H9 (cell line): Measurements from ENCODE around the gene LATS2. TPM values are rescaled to one million over a fixed set of nuclear protein-coding genes. Genes with fewer than 3 reads are reported as not detected.

ENCODE experiments used
- DNase-seq: peaks from one replicate; pipeline ENCODE4 v3.0.0-alpha.2; 2017
- H2AFZ ChIP-seq: one replicate; pipeline ENCODE4 v1.6.1; 2013; ENCODE audit warnings: mild to moderate bottlenecking, low read length, control low read depth, moderate library complexity
- H2AK5ac ChIP-seq: 2 replicates; pipeline ENCODE4 v1.6.1; 2013; ENCODE audit warnings: low read length, control low read depth, mixed read lengths; ENCODE audit not compliant: insufficient read length
- H2BK120ac ChIP-seq: one replicate; pipeline ENCODE4 v1.6.1; 2013; ENCODE audit warnings: low read depth, mild to moderate bottlenecking, low read length, control low read depth, inconsistent platforms; ENCODE audit not compliant: poor library complexity, severe bottlenecking
- H2BK12ac ChIP-seq: 2 replicates; pipeline ENCODE4 v1.6.1; 2013; ENCODE audit warnings: low read length, control low read depth, mixed read lengths, low read depth; ENCODE audit not compliant: insufficient read length
- H2BK15ac ChIP-seq: 2 replicates; pipeline ENCODE4 v1.6.1; 2013; ENCODE audit warnings: low read depth, low read length, control low read depth
- H2BK20ac ChIP-seq: one replicate; pipeline ENCODE4 v1.6.1; 2013; ENCODE audit warnings: low read depth, mild to moderate bottlenecking, low read length, control low read depth, inconsistent platforms; ENCODE audit not compliant: poor library complexity, severe bottlenecking
- H2BK5ac ChIP-seq: 2 replicates; pipeline ENCODE4 v1.6.1; 2013; ENCODE audit warnings: low read length, control low read depth, mixed read lengths; ENCODE audit not compliant: insufficient read length
- H3K14ac ChIP-seq: 2 replicates; pipeline ENCODE4 v1.6.1; 2013; ENCODE audit warnings: low read length, control low read depth; ENCODE audit not compliant: insufficient read depth
- H3K18ac ChIP-seq: 2 replicates; pipeline ENCODE4 v1.6.1; 2013; ENCODE audit warnings: low read depth, mild to moderate bottlenecking, mixed read lengths, low read length, control low read depth; ENCODE audit not compliant: insufficient read length
- H3K23ac ChIP-seq: 2 replicates; pipeline ENCODE4 v1.6.1; 2013; ENCODE audit warnings: low read length, control low read depth, mixed read lengths, low read depth; ENCODE audit not compliant: insufficient read length
- H3K23me2 ChIP-seq: 2 replicates; pipeline ENCODE4 v1.6.1; 2013; ENCODE audit warnings: low read depth, mild to moderate bottlenecking, mixed read lengths, low read length, control low read depth; ENCODE audit not compliant: insufficient read length, poor library complexity, severe bottlenecking
- H3K27ac ChIP-seq: 2 replicates; pipeline ENCODE4 v1.5.1; 2013; ENCODE audit warnings: low read length, control low read depth, mixed read lengths, low read depth; ENCODE audit not compliant: insufficient read length
- H3K27me3 ChIP-seq: 2 replicates; pipeline ENCODE4 v1.6.1; 2013; ENCODE audit warnings: low read length, control low read depth, inconsistent platforms; ENCODE audit not compliant: insufficient read depth
- H3K4ac ChIP-seq: 2 replicates; pipeline ENCODE4 v1.6.1; 2013; ENCODE audit warnings: low read depth, mild to moderate bottlenecking, control low read depth, inconsistent platforms, low read length, moderate library complexity
- H3K4me1 ChIP-seq: 2 replicates; pipeline ENCODE4 v1.6.1; 2013; ENCODE audit warnings: low read length, control low read depth, inconsistent platforms; ENCODE audit not compliant: insufficient read depth
- H3K4me2 ChIP-seq: 2 replicates; pipeline ENCODE4 v1.6.1; 2013; ENCODE audit warnings: low read length, control low read depth, mixed read lengths; ENCODE audit not compliant: insufficient read length, insufficient read depth
- H3K56ac ChIP-seq: 2 replicates; pipeline ENCODE4 v1.6.1; 2013; ENCODE audit warnings: low read depth, mild to moderate bottlenecking, mixed read lengths, low read length, control low read depth; ENCODE audit not compliant: insufficient read length
- H3K79me1 ChIP-seq: 2 replicates; pipeline ENCODE4 v1.6.1; 2013; ENCODE audit warnings: low read depth, mild to moderate bottlenecking, moderate library complexity, low read length, control low read depth, inconsistent platforms; ENCODE audit not compliant: insufficient read depth, poor library complexity, severe bottlenecking
- H3K79me2 ChIP-seq: 2 replicates; pipeline ENCODE4 v1.6.1; 2013; ENCODE audit warnings: low read length, control low read depth, inconsistent platforms; ENCODE audit not compliant: insufficient read depth
- H3K9ac ChIP-seq: 2 replicates; pipeline ENCODE4 v1.6.1; 2013; ENCODE audit warnings: low read length, control low read depth, mixed read lengths; ENCODE audit not compliant: insufficient read length; ENCODE audit errors: extremely low read depth
- H3K9me3 ChIP-seq: one replicate; pipeline ENCODE4 v1.6.1; 2013; ENCODE audit warnings: low read depth, low read length, inconsistent platforms; ENCODE audit not compliant: control insufficient read depth
- H3T11ph ChIP-seq: one replicate; pipeline ENCODE4 v1.6.1; 2013; ENCODE audit warnings: mild to moderate bottlenecking, low read length, control low read depth, inconsistent platforms
- H4K20me1 ChIP-seq: one replicate; pipeline ENCODE4 v1.6.1; 2013; ENCODE audit not compliant: control insufficient read depth, insufficient read length, insufficient read depth
- H4K5ac ChIP-seq: 2 replicates; pipeline ENCODE4 v1.6.1; 2013; ENCODE audit warnings: low read depth, mild to moderate bottlenecking, mixed read lengths, low read length, control low read depth; ENCODE audit not compliant: insufficient read length
- H4K8ac ChIP-seq: replicated peaks from 2 replicates; pipeline ENCODE4 v1.6.1; 2013; ENCODE audit warnings: low read length, control low read depth, mixed read lengths, low read depth; ENCODE audit not compliant: insufficient read length
- H4K91ac ChIP-seq: 2 replicates; pipeline ENCODE4 v1.6.1; 2013; ENCODE audit warnings: low read depth, mild to moderate bottlenecking, moderate library complexity, mixed read lengths, low read length, control low read depth; ENCODE audit not compliant: insufficient read length
- H3K27ac Mint-ChIP-seq, 3 experiments: 2 replicates in 2 of 3; 3 replicates in 1 of 3; pipeline ENCODE4 v1.8.0; 2020 to 2021; ENCODE audit warnings: mixed read lengths in 3 of 3, mild to moderate bottlenecking in 1 of 3, moderate library complexity in 1 of 3
- H3K27me3 Mint-ChIP-seq: 2 replicates; pipeline ENCODE4 v1.8.0; 2021; ENCODE audit warnings: low read depth, mild to moderate bottlenecking, moderate library complexity, mixed read lengths
- H3K36me3 Mint-ChIP-seq, 3 experiments: 2 replicates in 2 of 3; 3 replicates in 1 of 3; pipeline ENCODE4 v1.8.0; 2020 to 2021; ENCODE audit warnings: low read depth in 3 of 3, mixed read lengths in 3 of 3; ENCODE audit not compliant: insufficient read depth in 1 of 3
- H3K4me1 Mint-ChIP-seq, 2 experiments: 2 replicates each; pipeline ENCODE4 v1.8.0; 2020; ENCODE audit warnings: mixed read lengths in 2 of 2
- H3K4me3 Mint-ChIP-seq, 2 experiments: 2 replicates in 1 of 2; 3 replicates in 1 of 2; pipeline ENCODE4 v1.8.0; 2020 to 2021; ENCODE audit warnings: mild to moderate bottlenecking in 2 of 2, mixed read lengths in 2 of 2, moderate library complexity in 1 of 2
- H3K9me3 Mint-ChIP-seq, 2 experiments: 2 replicates in 1 of 2; 3 replicates in 1 of 2; pipeline ENCODE4 v1.8.0; 2020; ENCODE audit warnings: mild to moderate bottlenecking in 2 of 2, mixed read lengths in 2 of 2, moderate library complexity in 1 of 2
- WGBS: extraction: QIAGEN DNeasy Blood & Tissue Kit; methylation state at CpG from one replicate; pipeline ENCODE4 v1.1.7; 2013; ENCODE audit warnings: missing lambda C conversion rate, low lambda C conversion rate, mixed read lengths; ENCODE audit not compliant: insufficient read length; ENCODE audit errors: extremely low coverage; 5-methylcytosine and 5-hydroxymethylcytosine counted together
- total RNA-seq: library from RNA; stranded (reverse); gene quantifications from 2 replicates; pipeline ENCODE4 v1.2.1, GENCODE V29; 2021
- TF ChIP-seq, protein P1 (sequence below): fragments of 200-600 bp; sonication (generic); conservative IDR thresholded peaks from 3 replicates; pipeline ENCODE4 v1.8.0; 2021; ENCODE audit warnings: antibody characterized with exemption, mild to moderate bottlenecking

The LATS2 gene
- total RNA-seq, 1 experiment from 2014 or later: 20.0 TPM

DNA sequence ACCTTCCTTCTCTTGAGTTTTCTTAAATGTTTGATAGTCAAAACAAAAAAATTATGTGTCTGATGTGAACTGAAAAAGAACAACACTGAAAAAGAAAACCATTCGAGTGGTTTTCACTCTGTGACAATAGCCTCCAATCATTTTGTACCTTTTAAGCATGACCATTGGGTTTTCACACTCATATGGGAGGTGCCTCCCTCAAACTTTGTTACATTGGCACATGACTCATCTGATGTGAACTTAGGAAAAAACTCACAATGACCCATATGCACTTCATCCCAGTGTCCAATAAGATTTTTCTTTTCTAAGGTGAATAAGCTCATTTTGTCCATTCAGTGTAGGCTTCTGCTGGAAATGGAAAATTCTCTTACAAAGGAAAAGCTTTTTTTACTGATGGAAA, 92.2 kb downstream of the LATS2 start:
- H3K79me2 ChIP-seq: no peaks in the 10 kb centered on the region
- no peaks in the 10 kb centered on the region for H3K79me1 ChIP-seq
- no peak overlapping the region for H4K91ac ChIP-seq
- H3K23me2 ChIP-seq: no peaks in the 10 kb centered on the region
- H3K4ac ChIP-seq: no peak overlapping the region
- H3T11ph ChIP-seq: no peak overlapping the region
- H4K20me1 ChIP-seq: no peaks in the 10 kb centered on the region
- H3K27me3 ChIP-seq: no peaks in the 10 kb centered on the region
- H3K18ac ChIP-seq: no peak overlapping the region
- no peak overlapping the region for H2BK5ac ChIP-seq
- WGBS: no CpG with 5 or more reads among the region's 1 CpG
- H4K5ac ChIP-seq: no peak overlapping the region
- no peak overlapping the region for H3K4me3 Mint-ChIP-seq
- H3K4me2 ChIP-seq: no peak overlapping the region
- no peaks in the 10 kb centered on the region for H3K4me1 ChIP-seq
- H2BK15ac ChIP-seq: no peak overlapping the region
- H3K9ac ChIP-seq: no peak overlapping the region
- H3K27ac ChIP-seq: no peak overlapping the region
- H3K56ac ChIP-seq: no peak overlapping the region
- H2BK20ac ChIP-seq: no peak overlapping the region
- H3K9me3 Mint-ChIP-seq: peaks cover 4 to 6% of the 10 kb centered on the region in 2 experiments; a peak in 4 of 5 replicates
- no peak overlapping the region for H3K14ac ChIP-seq
- H3K9me3 ChIP-seq: no peaks in the 10 kb centered on the region
- no peak overlapping the region for H2AFZ ChIP-seq
- TF ChIP-seq, protein P1, sequence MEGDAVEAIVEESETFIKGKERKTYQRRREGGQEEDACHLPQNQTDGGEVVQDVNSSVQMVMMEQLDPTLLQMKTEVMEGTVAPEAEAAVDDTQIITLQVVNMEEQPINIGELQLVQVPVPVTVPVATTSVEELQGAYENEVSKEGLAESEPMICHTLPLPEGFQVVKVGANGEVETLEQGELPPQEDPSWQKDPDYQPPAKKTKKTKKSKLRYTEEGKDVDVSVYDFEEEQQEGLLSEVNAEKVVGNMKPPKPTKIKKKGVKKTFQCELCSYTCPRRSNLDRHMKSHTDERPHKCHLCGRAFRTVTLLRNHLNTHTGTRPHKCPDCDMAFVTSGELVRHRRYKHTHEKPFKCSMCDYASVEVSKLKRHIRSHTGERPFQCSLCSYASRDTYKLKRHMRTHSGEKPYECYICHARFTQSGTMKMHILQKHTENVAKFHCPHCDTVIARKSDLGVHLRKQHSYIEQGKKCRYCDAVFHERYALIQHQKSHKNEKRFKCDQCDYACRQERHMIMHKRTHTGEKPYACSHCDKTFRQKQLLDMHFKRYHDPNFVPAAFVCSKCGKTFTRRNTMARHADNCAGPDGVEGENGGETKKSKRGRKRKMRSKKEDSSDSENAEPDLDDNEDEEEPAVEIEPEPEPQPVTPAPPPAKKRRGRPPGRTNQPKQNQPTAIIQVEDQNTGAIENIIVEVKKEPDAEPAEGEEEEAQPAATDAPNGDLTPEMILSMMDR: no peak
- H3K23ac ChIP-seq: no peak overlapping the region
- no peak overlapping the region for H3K27ac Mint-ChIP-seq
- no peak for DNase-seq
- no peak overlapping the region for H2AK5ac ChIP-seq
- no peak overlapping the region for H2BK12ac ChIP-seq
- peaks cover 4% of the 10 kb centered on the region; the same call in 1 of the 2 replicates for H3K27me3 Mint-ChIP-seq
- peaks cover 6 to 7% of the 10 kb centered on the region in 2 experiments; a peak in 3 of 4 replicates for H3K4me1 Mint-ChIP-seq
- no peak overlapping the region for H2BK120ac ChIP-seq
- H3K36me3 Mint-ChIP-seq: peaks cover 5 to 17% (median 14%) of the 10 kb centered on the region in 3 experiments; a peak in 5 of 7 replicates
- no peak overlapping the region for H4K8ac ChIP-seq
